ENCODE data around the gene TNFRSF11A.
A peak's percentile ranks its signal among the peaks of the same experiment; 100 is the strongest.

The TNFRSF11A gene

DNA sequence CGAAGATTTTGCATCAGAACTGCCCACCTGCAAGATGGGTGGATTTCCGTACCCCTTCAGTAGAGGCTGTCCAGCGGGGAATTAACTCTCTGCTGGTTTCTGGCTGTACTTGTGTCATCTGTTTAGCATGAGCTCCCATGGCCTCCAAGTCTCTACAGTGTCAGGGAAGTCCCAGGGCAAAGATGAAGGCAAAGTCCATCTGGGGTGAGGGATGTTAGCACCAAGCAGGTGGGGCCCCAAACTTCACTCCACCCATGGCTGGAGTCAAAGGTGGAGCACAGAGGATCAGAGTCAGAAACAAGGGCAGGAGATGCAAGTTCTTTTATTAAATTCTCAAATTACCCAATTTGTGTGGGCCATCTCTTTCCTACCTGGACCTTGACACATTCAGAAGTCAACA, 78.0 kb downstream of the TNFRSF11A start:
- no peak overlapping the region for H3K27ac ChIP-seq
- no peak for DNase-seq (ENCODE audit: low read depth, low spot score)

DNA sequence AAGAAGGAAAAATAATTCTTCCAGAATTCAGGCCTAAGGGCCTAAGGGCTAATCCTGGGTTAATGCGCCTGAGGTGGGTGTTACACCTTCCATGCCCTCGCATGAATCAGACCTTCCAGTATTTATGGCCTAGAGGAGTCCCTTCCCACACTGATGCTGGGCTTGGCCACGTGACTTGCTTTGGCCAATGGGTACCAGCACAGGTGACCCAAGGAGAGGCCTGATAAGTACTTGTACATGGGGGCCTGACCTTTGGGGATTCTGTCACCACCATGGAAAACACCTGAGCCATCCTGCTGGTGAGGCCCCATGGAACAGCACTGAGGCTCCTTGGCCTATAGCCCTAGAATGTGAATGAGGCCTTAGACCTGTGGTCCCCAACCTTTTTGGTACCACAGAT, 79.8 kb downstream of the TNFRSF11A start:
- H3K27ac ChIP-seq: no peak overlapping the region
- no peak for DNase-seq (ENCODE audit: low read depth, low spot score)

DNA sequence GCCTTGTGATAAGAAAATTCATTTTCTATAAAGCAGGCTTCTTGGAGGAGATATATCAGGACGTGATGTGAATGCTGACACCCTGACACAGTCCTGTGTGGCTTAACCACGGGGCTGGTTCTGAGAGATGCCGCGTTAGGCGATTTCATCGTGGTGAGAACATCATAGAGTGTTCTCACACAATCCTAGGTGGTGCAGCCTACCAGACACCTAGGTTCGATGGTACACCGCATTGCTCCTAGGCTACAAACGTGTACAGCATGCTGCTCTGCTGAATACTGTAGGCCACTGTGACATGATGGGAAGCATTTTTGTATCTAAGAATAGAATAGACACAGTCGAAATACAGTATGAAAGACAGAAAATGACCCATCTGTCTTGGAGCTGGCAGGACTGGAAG, 82.5 kb downstream of the TNFRSF11A start:
- no peak overlapping the region for H3K27ac ChIP-seq
- no peak for DNase-seq (ENCODE audit: low read depth, low spot score)

DNA sequence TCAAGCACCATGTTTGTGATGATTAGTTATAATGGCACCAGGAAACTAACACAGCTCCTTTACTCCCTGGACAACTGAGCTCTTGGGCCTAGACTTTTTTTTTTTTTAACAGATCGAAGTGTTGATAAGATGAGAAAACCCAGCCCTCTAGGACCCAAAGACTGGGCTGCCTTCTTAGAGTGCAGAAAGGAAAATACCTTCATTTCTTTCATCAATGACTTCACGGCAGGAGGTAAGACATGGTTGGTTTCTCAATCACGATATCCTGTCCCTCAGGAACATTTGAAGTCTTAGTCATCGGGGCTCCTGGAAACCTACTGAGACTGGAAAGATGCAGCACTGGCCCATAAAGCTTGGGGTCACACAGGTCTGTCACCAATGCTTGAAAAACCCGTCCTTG, 84.7 kb downstream of the TNFRSF11A start:
- no peak for DNase-seq (ENCODE audit: low read depth, low spot score)
- H3K27ac ChIP-seq: no peak overlapping the region

DNA sequence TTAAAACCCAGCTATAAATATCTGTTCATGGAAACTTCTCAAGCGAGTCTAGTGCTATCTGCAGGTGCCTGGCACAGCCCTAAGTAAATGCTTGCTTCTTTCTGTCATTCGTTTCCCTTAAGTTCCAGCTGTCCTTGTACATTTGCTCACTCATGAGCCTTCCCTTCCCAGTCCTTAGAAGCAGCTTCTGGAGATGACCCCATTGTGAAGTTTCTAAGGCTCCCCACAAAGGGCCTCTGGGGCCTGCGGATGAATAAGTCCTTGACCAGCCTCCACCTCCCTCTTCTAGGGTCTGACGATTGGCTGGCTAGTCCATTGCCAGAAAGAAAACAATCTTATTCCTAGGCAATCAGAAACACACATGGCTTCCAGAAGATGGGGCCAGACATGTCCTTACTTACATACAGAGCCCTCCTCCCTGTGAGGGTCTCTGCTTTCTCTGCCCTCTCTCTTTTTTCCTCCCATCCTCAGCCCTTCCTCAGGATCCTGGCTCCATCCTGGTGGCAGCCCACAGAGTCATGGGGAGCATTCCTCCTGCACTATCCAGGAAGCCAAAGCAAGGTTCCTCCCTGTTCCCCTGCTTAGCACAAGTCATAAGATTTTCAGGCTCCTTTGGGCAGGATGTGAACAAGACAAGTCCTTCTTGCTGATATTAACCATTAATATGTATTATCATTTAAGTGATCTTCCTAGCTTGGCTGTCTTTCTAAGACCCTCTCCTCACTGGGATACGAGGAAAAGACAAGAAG, 87.3 kb downstream of the TNFRSF11A start:
- DNase-seq (ENCODE audit: low read depth, low spot score): no peak
- H3K27ac ChIP-seq: no peak overlapping the region

DNA sequence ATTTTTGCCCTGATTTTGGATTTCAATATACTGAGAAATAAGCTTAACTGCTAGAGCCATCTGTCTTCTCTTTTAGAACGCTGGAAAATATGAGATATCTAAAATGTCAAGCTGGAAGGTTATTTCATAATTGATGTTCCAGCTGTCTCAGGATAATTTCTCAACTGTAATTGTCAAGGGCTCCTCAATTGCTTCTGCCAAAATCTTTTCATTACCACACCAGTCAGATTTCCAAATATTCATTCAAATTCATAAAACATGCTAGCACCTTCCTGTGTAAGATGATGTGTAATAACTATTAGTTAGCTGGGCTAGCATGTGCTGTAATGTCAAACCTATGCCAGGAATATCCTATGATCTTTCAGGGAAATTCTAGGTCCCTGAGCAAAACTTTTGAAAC, 88.1 kb downstream of the TNFRSF11A start:
- no peak overlapping the region for H3K27ac ChIP-seq
- DNase-seq (ENCODE audit: low read depth, low spot score): no peak

DNA sequence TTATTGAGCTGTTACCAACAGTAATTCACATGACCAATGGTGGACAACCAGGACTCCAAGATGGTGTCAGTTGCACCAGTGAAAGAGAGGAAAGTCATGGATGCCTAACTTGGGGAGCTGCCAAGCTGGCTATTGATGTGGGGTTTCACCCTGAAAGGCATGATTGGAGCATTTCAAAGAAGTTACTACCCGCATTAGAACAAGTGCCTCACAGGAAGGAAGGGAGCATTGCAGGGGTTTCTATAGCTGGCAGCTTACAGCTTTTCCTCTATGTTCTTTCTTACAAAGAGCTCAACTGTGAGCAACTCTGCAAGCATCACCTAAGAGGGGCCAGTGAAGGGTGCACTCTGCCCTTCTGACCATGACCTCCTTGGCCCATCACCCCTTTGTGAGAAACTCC, 93.1 kb downstream of the TNFRSF11A start:
- H3K27ac ChIP-seq: no peak overlapping the region
- no peak for DNase-seq (ENCODE audit: low read depth, low spot score)

DNA sequence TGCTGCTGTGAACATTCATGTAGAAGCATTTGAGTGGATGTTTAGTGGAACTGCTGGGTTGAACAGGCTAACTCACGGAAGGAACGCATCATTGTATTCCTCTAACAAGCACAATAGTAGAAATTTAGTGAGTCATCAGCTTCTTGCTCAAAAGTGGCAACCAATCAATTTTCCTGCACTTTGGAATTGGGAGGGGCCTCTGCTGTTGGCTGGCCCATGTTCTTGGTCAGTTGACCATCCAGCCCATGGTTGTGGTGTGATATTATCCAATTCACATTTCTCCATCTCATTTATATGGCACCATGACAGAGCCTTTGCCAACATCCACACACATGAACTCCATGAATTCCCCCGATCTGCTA, 95.0 kb downstream of the TNFRSF11A start:
- H3K27ac ChIP-seq: peak overlapping the region; percentile 73
- DNase-seq (ENCODE audit: low read depth, low spot score): peak; percentile 49

DNA sequence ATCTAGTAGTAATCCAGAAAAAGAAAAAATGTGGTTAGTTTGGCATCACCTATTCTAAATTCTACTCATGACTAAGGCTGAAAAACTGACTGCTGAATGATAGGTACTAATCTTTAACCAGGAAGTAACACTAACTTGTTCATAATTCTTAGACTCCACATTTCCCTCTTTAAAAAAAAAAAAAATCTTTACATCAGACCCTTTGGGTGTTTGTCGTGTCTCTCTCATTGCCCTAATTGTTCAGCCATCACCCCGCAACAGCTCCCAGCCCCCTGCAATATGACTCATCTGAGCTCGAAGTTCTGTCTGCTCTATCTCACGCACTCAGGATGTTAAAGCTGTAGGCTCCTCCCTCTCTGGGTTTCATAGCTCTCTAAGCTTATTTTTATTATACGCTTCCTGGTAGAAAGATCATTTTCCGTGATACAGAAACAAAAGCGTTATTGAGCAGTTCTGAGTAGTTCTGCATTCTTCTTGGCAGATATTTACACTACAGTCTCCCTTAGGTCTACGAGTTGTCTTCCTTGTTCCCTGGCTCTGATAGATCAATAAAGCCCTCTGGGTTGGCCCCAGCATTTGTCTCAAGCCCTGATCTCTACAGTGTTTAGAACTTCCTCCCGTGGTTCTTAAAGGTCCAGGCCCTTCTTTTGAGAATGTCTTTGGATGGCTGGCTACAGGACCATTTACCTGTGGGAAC, 95.6 kb downstream of the TNFRSF11A start:
- peak; percentile 59 for DNase-seq (ENCODE audit: low read depth, low spot score)
- peak overlapping the region; percentile 73 for H3K27ac ChIP-seq

DNA sequence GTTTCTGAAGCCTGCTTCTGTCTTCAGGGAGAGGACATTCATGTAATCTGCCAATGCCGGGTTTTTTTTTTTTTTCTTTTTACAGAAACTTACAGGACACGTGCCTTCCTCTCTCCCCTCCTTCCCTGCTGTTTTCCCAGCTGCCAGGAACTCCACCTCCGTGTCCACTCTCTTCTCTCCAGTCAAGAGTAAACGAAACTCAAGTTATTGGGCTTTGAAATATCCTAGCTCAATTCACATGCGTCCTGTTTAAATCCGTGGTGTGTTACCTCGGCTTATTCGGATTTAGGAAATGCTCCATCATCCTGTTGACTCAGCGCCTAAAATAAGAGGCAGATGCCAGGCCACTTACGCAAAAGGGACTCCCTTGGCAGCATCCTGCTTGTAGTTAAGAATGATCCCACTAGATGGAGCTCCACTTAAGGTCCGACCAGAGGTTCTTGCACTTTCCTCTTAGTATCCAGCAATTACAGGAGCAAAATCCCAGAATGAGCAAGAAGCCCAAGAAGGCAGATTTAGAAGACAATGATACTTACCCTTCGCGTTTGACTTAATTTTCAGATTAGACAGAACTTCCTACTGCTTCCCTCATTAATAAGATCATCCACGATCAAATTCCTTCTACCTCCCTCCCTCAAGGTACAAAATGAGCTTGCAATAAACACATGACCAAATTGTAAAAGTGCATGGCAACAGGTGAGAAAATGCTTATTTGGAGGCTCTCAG, 100.5 kb downstream of the TNFRSF11A start:
- H3K27ac ChIP-seq: peak overlapping the region; percentile 15
- peak; percentile 78 for DNase-seq (ENCODE audit: low read depth, low spot score)

DNA sequence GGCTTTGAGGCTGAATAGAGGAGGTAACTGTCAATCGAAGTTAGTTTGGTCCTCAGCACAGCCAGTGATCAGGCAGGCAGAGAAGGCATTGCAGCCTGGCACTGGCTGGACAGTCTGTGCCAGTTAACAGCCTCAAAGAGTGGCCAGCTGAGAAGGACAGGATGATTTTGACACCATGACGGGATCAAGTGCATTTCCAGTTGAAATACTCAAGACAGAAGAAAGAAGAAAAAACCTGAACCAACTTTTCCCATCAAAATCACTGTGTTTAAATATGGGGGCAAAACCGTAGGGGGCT, 101.0 kb downstream of the TNFRSF11A start:
- no peak overlapping the region for H3K27ac ChIP-seq
- DNase-seq (ENCODE audit: low read depth, low spot score): no peak

DNA sequence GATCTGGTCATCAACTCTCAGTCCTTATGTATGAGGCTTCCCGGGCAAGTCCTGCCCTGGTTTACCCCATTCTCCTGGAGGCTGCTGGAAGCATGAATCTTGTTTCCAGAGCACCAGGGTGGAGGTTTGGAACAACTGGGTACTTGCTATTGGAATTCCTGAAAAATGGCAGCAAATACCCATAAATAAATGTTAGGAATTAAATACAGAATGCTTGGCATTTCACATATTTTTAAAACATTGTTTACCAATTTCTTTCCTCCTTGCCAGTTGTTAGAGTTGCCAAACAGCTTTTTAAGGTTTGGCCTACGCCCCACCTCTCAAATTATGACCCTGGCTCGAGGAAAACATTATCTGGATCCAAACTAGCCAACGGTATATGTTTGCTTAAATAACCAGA, 107.1 kb downstream of the TNFRSF11A start:
- no peak overlapping the region for H3K27ac ChIP-seq
- no peak for DNase-seq (ENCODE audit: low read depth, low spot score)

DNA sequence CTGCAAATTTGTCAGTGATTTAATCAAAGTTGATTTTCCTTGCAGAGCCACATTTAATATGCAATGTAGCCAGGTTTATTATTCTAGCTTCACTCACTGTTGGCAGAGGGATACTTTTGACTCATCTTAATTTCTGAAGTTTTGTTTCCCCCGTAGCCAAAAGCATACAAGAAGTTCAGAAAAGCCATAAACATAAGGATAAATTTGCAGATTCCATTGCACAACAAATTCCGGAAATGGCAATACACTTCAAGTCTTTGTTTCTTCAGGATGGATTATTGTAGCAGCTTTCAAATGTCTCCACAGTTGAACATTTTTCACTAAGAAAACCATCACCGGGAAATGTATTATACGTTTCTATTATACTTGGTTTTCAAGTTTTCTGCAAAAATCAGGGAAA, 109.7 kb downstream of the TNFRSF11A start:
- H3K27ac ChIP-seq: no peak overlapping the region
- no peak for DNase-seq (ENCODE audit: low read depth, low spot score)

DNA sequence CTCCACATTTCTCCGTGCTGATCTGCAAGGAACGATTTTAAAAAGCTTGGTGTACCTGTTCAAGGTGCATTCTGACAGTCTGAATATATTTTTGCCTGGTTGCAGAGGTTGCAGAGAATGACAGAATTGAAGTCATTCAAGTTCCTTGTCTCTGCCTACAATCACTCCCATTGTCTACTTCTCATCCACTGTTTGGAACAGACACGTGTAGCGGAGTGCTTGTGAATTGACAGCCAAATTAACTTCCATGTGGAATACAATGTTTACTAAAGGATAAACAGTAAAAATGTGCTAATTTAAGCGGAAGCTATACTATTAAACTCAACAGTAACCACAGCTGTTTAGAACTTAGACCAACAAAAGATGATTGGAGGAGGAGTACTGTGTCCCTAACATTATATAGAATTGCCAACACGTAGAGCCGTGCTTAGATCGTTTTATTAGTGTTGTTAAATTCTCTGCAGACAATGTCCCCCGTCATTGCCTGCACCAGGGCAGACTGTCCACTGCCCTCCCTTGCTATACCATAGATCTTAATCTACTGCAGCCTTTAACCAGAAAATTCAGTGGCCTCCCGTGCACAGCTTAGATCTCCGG, 110.4 kb downstream of the TNFRSF11A start:
- no peak overlapping the region for H3K27ac ChIP-seq
- no peak for DNase-seq (ENCODE audit: low read depth, low spot score)

DNA sequence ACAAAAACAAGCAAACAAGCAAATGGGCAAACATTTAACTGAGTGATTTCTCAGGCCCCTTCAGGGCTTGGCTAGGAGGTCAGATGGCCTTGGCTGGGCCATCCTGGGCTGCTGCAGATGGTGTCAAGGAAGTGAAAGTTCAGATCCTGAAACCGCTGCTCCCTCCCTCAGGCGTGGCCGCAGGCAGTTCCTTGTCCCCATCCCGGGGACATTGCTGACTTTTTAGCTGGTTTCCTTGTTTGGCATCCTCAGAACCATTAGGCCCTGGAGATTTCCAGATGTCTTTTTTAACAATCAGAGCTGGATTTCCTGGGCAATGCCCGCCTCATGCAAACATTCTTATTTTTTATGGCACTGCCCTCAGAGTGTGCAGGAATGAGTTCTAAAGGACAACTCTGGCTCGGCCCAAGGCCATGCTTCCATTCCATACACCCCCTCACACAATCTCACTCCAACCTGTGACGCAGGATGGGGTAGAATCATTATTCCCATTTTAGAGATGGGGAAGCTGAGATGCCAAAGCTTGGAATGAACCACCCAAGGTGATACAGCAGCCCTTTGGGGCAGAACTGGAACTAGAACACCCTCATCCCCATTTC, 111.6 kb downstream of the TNFRSF11A start:
- H3K27ac ChIP-seq: peak overlapping the region; percentile 70
- DNase-seq (ENCODE audit: low read depth, low spot score): no peak

DNA sequence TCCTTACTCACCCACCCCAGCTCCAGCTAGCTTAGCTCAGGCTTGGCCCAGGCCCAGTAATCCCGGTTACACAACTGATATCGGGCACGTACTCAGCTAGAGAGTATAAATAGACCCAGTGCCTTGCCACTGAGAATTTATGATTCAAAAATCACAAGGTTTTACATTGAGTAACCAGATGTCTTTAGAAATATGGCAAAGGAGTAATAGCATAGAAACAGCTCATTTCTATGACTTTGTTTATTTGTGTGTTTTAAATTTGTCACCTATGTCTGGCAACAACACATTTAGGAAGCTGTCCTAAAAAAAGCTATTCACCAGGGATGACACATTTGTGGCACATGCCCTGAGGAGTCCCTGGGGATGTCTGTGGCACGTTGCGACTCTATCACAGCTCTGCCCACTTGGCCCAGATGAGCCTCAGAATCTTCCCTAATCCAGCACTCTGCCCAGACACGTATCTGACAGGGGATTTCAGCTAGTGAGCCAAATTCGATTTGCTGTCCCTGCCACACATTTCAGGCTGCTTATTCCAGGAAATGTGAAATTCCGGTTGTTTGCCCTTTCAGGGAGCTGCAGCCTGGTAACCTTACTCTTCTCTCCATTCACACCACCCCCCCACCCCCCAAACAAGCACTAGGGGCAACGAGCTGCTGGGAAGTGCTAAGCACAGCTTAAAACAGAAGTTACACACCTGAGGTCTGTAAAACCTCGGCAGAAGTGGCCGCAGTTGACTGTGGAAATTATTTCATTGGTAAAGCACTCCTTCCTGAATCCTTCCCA, 112.3 kb downstream of the TNFRSF11A start:
- DNase-seq (ENCODE audit: low read depth, low spot score): no peak
- H3K27ac ChIP-seq: peak overlapping the region; percentile 70

DNA sequence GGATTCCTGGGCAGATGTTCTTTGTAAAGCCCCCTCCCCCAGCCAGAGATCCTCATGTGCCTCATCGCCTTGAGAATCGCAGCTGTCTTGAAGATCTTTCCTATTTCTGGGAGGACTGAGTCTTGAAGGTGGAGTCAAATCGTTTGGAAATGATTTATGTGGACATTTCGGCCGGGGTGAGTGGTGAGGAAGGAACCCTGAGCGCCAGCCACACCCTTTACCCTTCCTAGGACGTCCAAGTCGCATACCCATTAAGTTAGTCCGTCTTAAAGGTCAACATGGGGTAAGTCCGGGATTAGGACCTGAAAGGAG, 112.9 kb downstream of the TNFRSF11A start:
- DNase-seq (ENCODE audit: low read depth, low spot score): no peak
- peak overlapping the region; percentile 70 for H3K27ac ChIP-seq

DNA sequence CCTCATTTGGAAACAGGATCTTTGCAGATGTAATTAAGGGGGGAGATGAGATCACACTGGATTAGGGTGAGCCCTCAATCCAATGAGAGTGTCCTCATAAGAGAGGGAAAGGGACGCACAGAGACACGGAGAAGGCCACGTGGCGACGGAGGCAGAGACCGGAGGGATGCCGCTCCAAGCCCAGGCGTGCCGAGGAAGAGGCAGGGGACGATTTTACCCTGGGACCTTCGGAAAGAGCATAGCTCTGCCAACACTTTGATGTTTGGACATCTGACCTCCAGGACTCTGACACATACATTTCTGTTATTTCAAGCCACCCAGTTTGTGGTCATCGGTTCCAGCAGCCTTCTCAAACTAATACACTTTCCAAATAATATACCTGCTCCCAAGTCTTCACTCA, 113.3 kb downstream of the TNFRSF11A start:
- H3K27ac ChIP-seq: peak overlapping the region; percentile 70
- DNase-seq (ENCODE audit: low read depth, low spot score): no peak

DNA sequence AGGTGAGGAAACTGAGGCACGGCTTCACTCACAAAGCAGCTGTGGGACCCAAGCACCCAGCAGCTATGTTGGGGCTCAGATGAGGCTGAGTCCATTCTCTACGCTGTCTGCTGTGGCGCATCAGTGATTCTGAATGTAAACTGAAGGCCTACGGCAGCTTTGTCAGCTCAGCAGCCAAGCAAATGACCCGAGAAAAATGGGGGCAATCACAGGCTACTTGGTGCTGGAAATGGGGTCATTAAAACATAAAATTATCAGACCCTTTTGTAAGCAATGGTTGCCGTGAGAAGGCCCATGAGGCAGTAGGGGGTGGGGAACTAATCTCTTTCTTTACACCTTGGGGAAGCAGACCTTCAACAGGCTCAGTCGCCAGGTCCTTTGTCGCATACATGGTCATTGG, 113.8 kb downstream of the TNFRSF11A start:
- H3K27ac ChIP-seq: no peak overlapping the region
- DNase-seq (ENCODE audit: low read depth, low spot score): no peak
